Measurements from ENCODE around the gene MREG.

MREG gene

GRCh38 chr2:216041438-216041837 lies 28.1 kb upstream of the MREG start:
- no peak for DNase-seq
- intact Hi-C loops (cut with DNase I; ENCODE audit: low total_unique reads): no loop called here

GRCh38 chr2:216039918-216040317 lies 26.6 kb upstream of the MREG start:
- Histone ChIP-seq H3K36me3 (peaks cover 0 to 33% (median 18%) of the 10 kb centered on the region in 3 donors), H3K4me1 (no peaks in the 10 kb centered on the region), H3K27me3 (no peaks in the 10 kb centered on the region), H3K9me3 (no peaks in the 10 kb centered on the region), H3K4me3 (no peak overlapping the region), H3K27ac (no peak overlapping the region)
- no peak for TF ChIP-seq CTCF (IDR thresholded peaks at IDR 0.05)
- DNase-seq: no peak
- intact Hi-C loops (cut with DNase I; ENCODE audit: low total_unique reads): no loop called here

More at GRCh38 chr2:216041438-216041837, 28.1 kb upstream of the MREG start:
- no peak overlapping the region for H3K4me3 ChIP-seq
- no peak for TF ChIP-seq CTCF (IDR thresholded peaks at IDR 0.05)
- no peaks in the 10 kb centered on the region for H3K27me3 ChIP-seq
- no peak overlapping the region for H3K27ac ChIP-seq
- peaks cover 0 to 25% (median 18%) of the 10 kb centered on the region in 3 donors for H3K36me3 ChIP-seq
- H3K9me3 ChIP-seq: no peaks in the 10 kb centered on the region
- H3K4me1 ChIP-seq: no peaks in the 10 kb centered on the region

GRCh38 chr2:216034065-216034464 lies 20.7 kb upstream of the MREG start:
- no peak overlapping the region for H3K4me3 ChIP-seq
- H3K9me3 ChIP-seq: no peaks in the 10 kb centered on the region
- DNase-seq: peak in 1 of 2 donors; percentile 65
- H3K36me3 ChIP-seq: peaks cover 0 to 21% (median 4%) of the 10 kb centered on the region in 3 donors
- H3K4me1 ChIP-seq: peaks cover 0 to 10% (median 3%) of the 10 kb centered on the region in 4 donors
- no peak overlapping the region for H3K27ac ChIP-seq
- peak; percentile 56 to 87 for TF ChIP-seq CTCF (IDR thresholded peaks at IDR 0.05)
- intact Hi-C loops (cut with DNase I; ENCODE audit: low total_unique reads): no loop called here
- no peaks in the 10 kb centered on the region for H3K27me3 ChIP-seq

GRCh38 chr2:216033403-216033802 lies 20.1 kb upstream of the MREG start:
- TF ChIP-seq CTCF (IDR thresholded peaks at IDR 0.05): no peak
- H3K27ac ChIP-seq: no peak overlapping the region

GRCh38 chr2:216031960-216032689 lies 18.8 kb upstream of the MREG start:
- H3K36me3 ChIP-seq: peaks cover 0 to 15% (median 0%) of the 10 kb centered on the region in 3 donors
- TF ChIP-seq CTCF (IDR thresholded peaks at IDR 0.05): no peak

More at GRCh38 chr2:216033403-216033802, 20.1 kb upstream of the MREG start:
- Histone ChIP-seq H3K9me3 (no peaks in the 10 kb centered on the region), H3K4me3 (no peak overlapping the region), H3K27me3 (no peaks in the 10 kb centered on the region), H3K4me1 (peaks cover 0 to 10% (median 3%) of the 10 kb centered on the region in 4 donors), H3K36me3 (peaks cover 0 to 21% (median under 1%) of the 10 kb centered on the region in 3 donors)
- intact Hi-C loops (cut with DNase I; ENCODE audit: low total_unique reads): no loop called here
- DNase-seq: no peak

More at GRCh38 chr2:216031960-216032689, 18.8 kb upstream of the MREG start:
- Histone ChIP-seq H3K27ac (no peak overlapping the region), H3K27me3 (no peaks in the 10 kb centered on the region), H3K4me3 (no peak overlapping the region), H3K9me3 (no peaks in the 10 kb centered on the region), H3K4me1 (peaks cover 0 to 10% (median 3%) of the 10 kb centered on the region in 4 donors)
- DNase-seq: no peak
- intact Hi-C loops (cut with DNase I; ENCODE audit: low total_unique reads): no loop called here

All from tibial artery (tissue), 4 donors.